ENCODE measurements around the gene TBCD.

The TBCD gene

DNA sequence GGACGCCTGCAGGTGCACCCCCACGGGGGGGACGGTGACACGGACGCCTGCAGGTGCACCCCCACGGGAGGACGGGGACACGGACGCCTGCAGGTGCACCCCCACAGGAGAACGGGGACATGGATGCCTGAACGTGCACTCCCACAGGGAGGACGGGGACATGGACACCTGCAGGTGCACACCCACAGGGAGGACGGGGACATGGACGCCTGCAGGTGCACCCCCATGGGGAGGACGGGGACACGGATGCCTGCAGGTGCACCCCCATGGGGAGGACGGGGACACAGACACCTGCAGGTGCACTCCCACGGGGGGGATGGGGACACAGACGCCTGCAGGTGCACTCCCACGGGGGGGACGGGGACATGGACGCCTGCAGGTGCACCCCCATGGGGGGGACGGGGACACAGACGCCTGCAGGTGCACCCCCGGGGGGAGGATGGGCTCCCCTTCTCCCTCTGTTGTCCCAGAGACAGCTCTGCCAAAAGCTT lies 213.0 kb downstream of the TBCD start:
- Histone ChIP-seq H3K36me3 (ENCODE audit: low read length) (no peaks in the 10 kb centered on the region), H2AFZ (ENCODE audit: low read depth, low read length, severe bottlenecking) (no peak overlapping the region), H3K27me3 (ENCODE audit: low read length) (no peaks in the 10 kb centered on the region), H3F3A (ENCODE audit: insufficient read depth) (peaks cover 5% of the 10 kb centered on the region; the same call in 1 of the 2 replicates), H3K9ac (ENCODE audit: low read length) (no peak overlapping the region), H4K20me1 (ENCODE audit: low read depth, low read length) (no peaks in the 10 kb centered on the region), H3K4me3 (ENCODE audit: insufficient read depth, low read length, poor library complexity, severe bottlenecking) (no peak overlapping the region), H3K9me3 (ENCODE audit: insufficient read depth, low read length) (no peaks in the 10 kb centered on the region), H3K27ac (ENCODE audit: low read depth, low read length) (no peak overlapping the region), H3K9me2 (replicated peaks; ENCODE audit: insufficient read depth, low read length) (no peaks in the 10 kb centered on the region), H3K79me2 (ENCODE audit: insufficient read depth, low read length) (no peaks in the 10 kb centered on the region), H3K4me2 (ENCODE audit: low read depth, low read length, poor library complexity, severe bottlenecking) (no peak overlapping the region)
- TF ChIP-seq EZH2phosphoT487 (conservative IDR thresholded peaks at IDR 0.05; ENCODE audit: low read length), result no peak
- TF ChIP-seq, protein P1, sequence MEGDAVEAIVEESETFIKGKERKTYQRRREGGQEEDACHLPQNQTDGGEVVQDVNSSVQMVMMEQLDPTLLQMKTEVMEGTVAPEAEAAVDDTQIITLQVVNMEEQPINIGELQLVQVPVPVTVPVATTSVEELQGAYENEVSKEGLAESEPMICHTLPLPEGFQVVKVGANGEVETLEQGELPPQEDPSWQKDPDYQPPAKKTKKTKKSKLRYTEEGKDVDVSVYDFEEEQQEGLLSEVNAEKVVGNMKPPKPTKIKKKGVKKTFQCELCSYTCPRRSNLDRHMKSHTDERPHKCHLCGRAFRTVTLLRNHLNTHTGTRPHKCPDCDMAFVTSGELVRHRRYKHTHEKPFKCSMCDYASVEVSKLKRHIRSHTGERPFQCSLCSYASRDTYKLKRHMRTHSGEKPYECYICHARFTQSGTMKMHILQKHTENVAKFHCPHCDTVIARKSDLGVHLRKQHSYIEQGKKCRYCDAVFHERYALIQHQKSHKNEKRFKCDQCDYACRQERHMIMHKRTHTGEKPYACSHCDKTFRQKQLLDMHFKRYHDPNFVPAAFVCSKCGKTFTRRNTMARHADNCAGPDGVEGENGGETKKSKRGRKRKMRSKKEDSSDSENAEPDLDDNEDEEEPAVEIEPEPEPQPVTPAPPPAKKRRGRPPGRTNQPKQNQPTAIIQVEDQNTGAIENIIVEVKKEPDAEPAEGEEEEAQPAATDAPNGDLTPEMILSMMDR (IDR thresholded peaks at IDR 0.05; ENCODE audit: insufficient read depth, low read length, poor library complexity, severe bottlenecking), result no peak

DNA sequence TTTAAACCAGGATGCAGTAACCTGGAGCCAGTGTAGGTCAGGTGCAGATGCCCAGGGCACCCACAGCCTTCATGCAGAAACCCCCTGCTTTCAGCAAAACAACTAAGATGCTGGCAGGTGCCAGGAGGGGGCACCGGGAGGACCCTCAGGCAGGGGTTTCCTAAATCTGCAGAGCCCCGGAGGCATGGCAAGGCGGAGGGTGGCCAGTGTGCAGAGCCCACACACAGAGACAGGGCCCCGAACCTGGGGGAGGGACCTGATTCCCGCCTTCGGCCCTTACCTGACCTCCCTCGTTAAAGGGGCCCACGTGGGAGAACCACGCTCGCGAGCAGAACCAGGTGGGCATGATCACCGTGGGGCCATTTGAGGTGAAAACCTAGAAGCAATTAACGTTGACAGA lies 213.5 kb downstream of the TBCD start:
- TF ChIP-seq, protein P1 (IDR thresholded peaks at IDR 0.05; ENCODE audit: insufficient read depth, low read length, poor library complexity, severe bottlenecking), result no peak
- TF ChIP-seq EZH2phosphoT487 (conservative IDR thresholded peaks at IDR 0.05; ENCODE audit: low read length), result no peak
- no peak overlapping the region for H3K4me3 ChIP-seq (ENCODE audit: insufficient read depth, low read length, poor library complexity, severe bottlenecking)
- H3K9me3 ChIP-seq (ENCODE audit: insufficient read depth, low read length), result no peaks in the 10 kb centered on the region
- H3K9ac ChIP-seq (ENCODE audit: low read length), result no peak overlapping the region
- H3K36me3 ChIP-seq (ENCODE audit: low read length), result no peaks in the 10 kb centered on the region
- no peak overlapping the region for H2AFZ ChIP-seq (ENCODE audit: low read depth, low read length, severe bottlenecking)
- no peaks in the 10 kb centered on the region for H3K9me2 ChIP-seq (replicated peaks; ENCODE audit: insufficient read depth, low read length)
- H4K20me1 ChIP-seq (ENCODE audit: low read depth, low read length), result no peaks in the 10 kb centered on the region
- H3F3A ChIP-seq (ENCODE audit: insufficient read depth), result peaks cover 5% of the 10 kb centered on the region; the same call in 1 of the 2 replicates
- H3K79me2 ChIP-seq (ENCODE audit: insufficient read depth, low read length), result no peaks in the 10 kb centered on the region
- H3K27ac ChIP-seq (ENCODE audit: low read depth, low read length), result no peak overlapping the region
- no peaks in the 10 kb centered on the region for H3K27me3 ChIP-seq (ENCODE audit: low read length)
- no peak overlapping the region for H3K4me2 ChIP-seq (ENCODE audit: low read depth, low read length, poor library complexity, severe bottlenecking)

DNA sequence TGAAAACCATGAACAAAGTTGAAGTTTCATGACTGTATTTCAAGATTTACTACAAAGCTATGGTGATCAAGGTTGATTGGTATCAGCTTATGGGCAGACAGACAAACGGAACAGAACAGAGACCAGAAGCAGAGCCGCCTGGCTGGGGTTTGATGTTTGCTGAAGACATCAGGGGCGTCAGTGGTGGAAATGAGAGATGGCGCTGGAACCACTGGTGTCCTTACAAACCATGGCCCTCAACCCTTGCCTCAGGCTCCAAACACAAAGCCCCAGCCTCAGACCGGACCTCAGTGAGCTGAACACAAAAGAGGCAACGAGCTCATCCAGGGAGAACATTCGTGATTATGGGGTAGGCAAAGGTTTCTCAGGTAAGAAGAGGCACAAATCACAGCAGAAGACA lies 214.6 kb downstream of the TBCD start:
- Histone ChIP-seq H3K27me3 (ENCODE audit: low read length) (no peaks in the 10 kb centered on the region), H3K27ac (ENCODE audit: low read depth, low read length) (no peak overlapping the region), H3K9me2 (replicated peaks; ENCODE audit: insufficient read depth, low read length) (no peaks in the 10 kb centered on the region), H3F3A (ENCODE audit: insufficient read depth) (peaks cover 5% of the 10 kb centered on the region; the same call in 1 of the 2 replicates), H3K9ac (ENCODE audit: low read length) (no peak overlapping the region), H3K9me3 (ENCODE audit: insufficient read depth, low read length) (no peaks in the 10 kb centered on the region), H3K4me3 (ENCODE audit: insufficient read depth, low read length, poor library complexity, severe bottlenecking) (no peak overlapping the region), H3K4me2 (ENCODE audit: low read depth, low read length, poor library complexity, severe bottlenecking) (no peak overlapping the region), H4K20me1 (ENCODE audit: low read depth, low read length) (no peaks in the 10 kb centered on the region), H3K79me2 (ENCODE audit: insufficient read depth, low read length) (no peaks in the 10 kb centered on the region), H3K36me3 (ENCODE audit: low read length) (no peaks in the 10 kb centered on the region), H2AFZ (ENCODE audit: low read depth, low read length, severe bottlenecking) (no peak overlapping the region)
- TF ChIP-seq EZH2phosphoT487 (conservative IDR thresholded peaks at IDR 0.05; ENCODE audit: low read length), result no peak
- TF ChIP-seq, protein P1 (IDR thresholded peaks at IDR 0.05; ENCODE audit: insufficient read depth, low read length, poor library complexity, severe bottlenecking), result no peak
